Measurements from ENCODE around the gene BCR.

The BCR gene

DNA sequence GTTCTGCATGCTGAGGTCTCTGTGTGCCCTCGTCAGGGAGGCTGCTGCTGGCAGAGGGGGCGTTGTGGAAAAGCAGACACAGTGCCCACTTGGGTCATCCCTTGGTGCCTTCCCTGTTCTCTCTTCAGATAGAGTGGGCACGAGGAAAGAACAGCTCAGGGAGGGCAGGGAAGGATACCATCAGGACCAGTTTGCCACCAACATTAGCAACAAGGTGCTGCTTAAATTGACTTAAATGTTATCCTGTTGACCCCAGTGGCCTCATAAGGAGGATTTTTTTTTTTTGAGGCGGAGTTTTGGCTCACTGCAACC, 91.2 kb downstream of the BCR start:
- Mint-ChIP-seq H3K4me1 (ENCODE audit: low read depth in 2 of 2) (peaks cover 0 to 3% of the 10 kb centered on the region in 2 donors), H3K9me3 (no peaks in the 10 kb centered on the region), H3K27ac (peak overlapping the region in 1 of 2 donors; percentile 76), H3K36me3 (ENCODE audit: insufficient read depth) (peaks cover 32% of the 10 kb centered on the region), H3K27me3 (no peaks in the 10 kb centered on the region), H3K4me3 (no peak overlapping the region)
- DNase-seq (no peak), ATAC-seq (replicated peaks) (no peak)

DNA sequence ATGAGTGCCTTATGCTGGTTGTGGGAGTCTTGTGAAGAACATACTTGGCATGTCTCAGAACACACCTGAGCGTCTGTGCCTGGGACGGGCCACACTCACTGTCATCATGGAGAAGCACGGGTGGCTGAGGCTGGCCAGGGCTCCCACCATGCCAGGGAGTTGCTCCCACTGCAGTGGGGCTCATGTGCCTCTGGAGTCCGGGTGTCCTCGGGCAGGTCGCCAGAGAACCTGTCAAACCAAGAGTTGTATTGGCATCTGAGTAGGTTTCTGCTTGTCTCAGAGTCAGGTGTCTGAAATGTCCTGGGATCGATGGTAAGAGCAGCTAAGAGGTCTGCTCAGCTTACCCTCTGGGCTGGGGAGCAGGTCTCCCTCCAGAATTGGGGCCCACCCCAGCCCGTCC, 92.1 kb downstream of the BCR start:
- Mint-ChIP-seq H3K27me3 (no peaks in the 10 kb centered on the region), H3K27ac (no peak overlapping the region), H3K4me1 (ENCODE audit: low read depth in 2 of 2) (peaks cover 0 to 4% of the 10 kb centered on the region in 2 donors), H3K4me3 (no peak overlapping the region), H3K9me3 (no peaks in the 10 kb centered on the region), H3K36me3 (ENCODE audit: insufficient read depth) (peaks cover 32% of the 10 kb centered on the region)
- ATAC-seq (replicated peaks) (no peak), DNase-seq (no peak)

DNA sequence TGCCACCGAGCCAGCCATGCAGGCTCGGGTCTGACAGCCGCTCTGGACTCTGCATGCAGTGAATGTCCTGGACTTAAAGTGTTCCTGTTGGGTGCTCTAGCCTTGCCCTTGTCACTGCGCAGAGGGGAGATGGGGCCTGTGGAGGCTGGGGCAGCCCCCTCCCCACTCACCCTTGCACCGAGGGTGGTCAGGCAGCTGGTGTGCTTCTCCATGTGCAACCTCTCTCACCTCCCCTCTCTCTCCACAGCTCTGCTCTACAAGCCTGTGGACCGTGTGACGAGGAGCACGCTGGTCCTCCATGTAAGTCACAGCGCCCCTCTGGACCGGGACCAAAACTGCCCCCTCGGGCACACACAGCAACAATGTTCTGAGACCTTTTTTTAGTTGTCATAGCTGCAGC, 92.5 kb downstream of the BCR start:
- DNase-seq: no peak
- Mint-ChIP-seq H3K36me3 (ENCODE audit: insufficient read depth) (peaks cover 32% of the 10 kb centered on the region), H3K9me3 (no peaks in the 10 kb centered on the region), H3K27ac (peak overlapping the region in 1 of 2 donors; percentile 72), H3K4me3 (no peak overlapping the region), H3K27me3 (no peaks in the 10 kb centered on the region), H3K4me1 (ENCODE audit: low read depth in 2 of 2) (peaks cover 0 to 6% of the 10 kb centered on the region in 2 donors)
- no peak for ATAC-seq (replicated peaks)

DNA sequence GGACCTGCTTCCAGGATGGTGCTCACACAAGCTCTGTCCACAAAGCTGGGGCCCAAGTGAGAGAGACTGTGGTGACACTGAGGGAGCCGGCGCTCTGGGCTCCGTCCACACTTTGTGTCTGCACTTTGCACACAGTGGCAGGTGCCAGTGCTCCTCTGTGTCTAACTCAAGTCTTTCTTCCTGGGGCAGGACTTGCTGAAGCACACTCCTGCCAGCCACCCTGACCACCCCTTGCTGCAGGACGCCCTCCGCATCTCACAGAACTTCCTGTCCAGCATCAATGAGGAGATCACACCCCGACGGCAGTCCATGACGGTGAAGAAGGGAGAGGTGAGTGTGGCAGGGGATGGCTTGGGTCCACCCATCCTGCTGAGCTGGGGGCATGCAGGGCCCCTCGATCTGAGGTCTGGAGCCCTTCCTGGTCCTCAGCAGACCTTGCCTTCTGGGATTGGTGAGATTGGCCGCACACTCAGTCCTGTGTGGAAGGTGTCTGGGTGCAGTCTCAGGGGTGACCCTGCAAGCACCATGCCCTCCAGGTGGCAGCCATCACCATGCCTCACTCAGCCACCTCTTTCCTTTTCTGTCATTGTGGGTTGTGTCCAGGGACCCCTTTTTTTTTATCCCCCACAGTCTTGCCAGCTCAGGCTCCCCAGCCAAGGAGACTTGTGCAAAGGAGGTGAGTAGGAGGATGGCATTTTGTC, 93.3 kb downstream of the BCR start:
- peaks cover 32% of the 10 kb centered on the region for H3K36me3 Mint-ChIP-seq (ENCODE audit: insufficient read depth)
- DNase-seq (no peak), ATAC-seq (replicated peaks) (no peak)
- no peak overlapping the region for H3K4me3 Mint-ChIP-seq
- H3K27me3 Mint-ChIP-seq: no peaks in the 10 kb centered on the region
- H3K9me3 Mint-ChIP-seq: no peaks in the 10 kb centered on the region
- peak overlapping the region in 1 of 2 donors; percentile 72 for H3K27ac Mint-ChIP-seq
- peaks cover 6 to 9% of the 10 kb centered on the region in 2 donors for H3K4me1 Mint-ChIP-seq (ENCODE audit: low read depth in 2 of 2)

DNA sequence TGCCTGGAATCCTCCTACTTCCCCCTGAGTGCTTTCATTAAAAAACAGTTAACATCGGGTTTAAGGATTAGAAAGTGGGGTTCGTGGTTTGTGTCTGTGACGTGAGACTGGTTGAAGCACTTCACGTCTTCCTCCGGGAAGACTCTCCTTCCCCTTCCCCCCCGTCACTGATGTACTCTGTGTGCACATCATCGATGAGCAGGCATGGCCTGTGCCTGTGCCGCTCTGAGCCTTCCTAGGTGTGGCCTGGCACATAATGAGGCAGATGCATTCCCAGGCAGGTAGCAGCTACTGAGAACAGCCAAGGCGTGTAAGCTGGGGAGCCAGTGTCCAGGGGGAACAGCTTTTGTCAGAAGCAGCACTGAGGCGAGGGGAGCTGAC, 93.8 kb downstream of the BCR start:
- peaks cover 29% of the 10 kb centered on the region for H3K36me3 Mint-ChIP-seq (ENCODE audit: insufficient read depth)

DNA sequence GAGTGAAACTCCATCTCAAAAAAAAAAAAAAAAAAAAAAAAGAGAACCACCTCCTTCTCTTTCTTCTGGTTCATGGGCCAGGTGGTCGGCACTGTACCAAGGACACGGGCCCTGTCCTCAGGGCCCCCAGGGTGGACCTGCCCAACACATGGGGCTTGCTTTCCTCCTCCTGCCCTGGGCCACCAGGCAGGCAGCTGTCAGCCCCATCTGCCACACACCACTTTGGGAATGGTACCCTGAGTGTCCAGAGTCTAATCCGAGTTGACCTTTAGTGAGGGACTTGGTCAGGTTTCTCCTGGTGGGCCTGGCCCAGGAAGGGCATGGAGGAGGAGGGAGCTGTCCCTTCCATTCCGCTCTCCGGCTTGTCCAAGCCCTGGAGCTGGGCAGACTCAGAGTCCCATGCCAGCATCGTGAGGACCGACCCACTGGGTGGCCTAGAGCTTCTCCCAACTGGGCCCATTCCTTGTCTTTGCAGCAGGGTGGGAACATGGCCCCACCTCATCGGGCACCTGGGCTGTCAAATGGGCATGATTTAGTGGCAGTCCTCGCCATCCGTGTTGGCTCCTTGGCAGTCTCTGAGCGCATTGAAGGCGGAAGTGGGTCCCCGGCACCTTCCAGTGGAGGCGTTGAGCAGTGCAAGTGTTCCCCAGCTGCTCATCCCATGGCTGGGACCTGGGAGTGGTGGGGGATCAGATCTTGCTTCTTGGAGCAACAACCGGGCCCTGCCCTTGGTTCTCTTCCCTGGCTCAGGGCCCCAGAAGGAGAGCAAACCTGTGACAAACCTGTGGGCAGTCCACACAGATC, 94.8 kb downstream of the BCR start:
- ATAC-seq (replicated peaks) (no peak), DNase-seq (no peak)
- Mint-ChIP-seq H3K27me3 (no peaks in the 10 kb centered on the region), H3K36me3 (ENCODE audit: insufficient read depth) (peaks cover 29% of the 10 kb centered on the region), H3K4me1 (ENCODE audit: low read depth in 2 of 2) (peaks cover 18 to 21% of the 10 kb centered on the region in 2 donors), H3K9me3 (no peaks in the 10 kb centered on the region), H3K4me3 (no peak overlapping the region), H3K27ac (peak overlapping the region in 1 of 2 donors; percentile 9)

More for the DNA sequence above, 93.8 kb downstream of the BCR start:
- H3K9me3 Mint-ChIP-seq: no peaks in the 10 kb centered on the region
- peak overlapping the region in 1 of 2 donors; percentile 72 for H3K27ac Mint-ChIP-seq
- H3K4me3 Mint-ChIP-seq: no peak overlapping the region
- no peak for DNase-seq
- peaks cover 11 to 12% of the 10 kb centered on the region in 2 donors for H3K4me1 Mint-ChIP-seq (ENCODE audit: low read depth in 2 of 2)
- no peak for ATAC-seq (replicated peaks)
- H3K27me3 Mint-ChIP-seq: no peaks in the 10 kb centered on the region

DNA sequence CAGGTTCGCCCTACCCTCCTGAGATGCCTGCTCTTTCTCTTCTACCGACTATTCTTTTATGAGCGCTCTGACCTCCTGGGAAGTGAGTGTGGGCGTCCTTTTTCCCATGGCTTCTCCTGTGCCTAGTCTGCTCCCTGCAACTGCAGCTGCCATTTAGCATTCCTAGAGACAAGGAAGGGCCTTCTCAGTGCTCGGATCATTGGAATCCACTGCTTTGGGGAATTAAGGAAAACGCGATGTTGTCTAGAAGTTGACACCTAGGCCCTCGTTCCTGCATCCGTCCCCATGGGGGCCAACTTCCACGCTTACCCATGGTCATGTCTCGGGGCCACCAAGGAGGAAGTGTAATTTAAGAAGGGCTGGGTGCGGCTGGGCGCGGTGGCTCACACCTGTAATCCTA, 95.4 kb downstream of the BCR start:
- ATAC-seq (replicated peaks): no peak
- Mint-ChIP-seq H3K27ac (peak overlapping the region; percentile 9 to 88), H3K36me3 (ENCODE audit: insufficient read depth) (peaks cover 29% of the 10 kb centered on the region), H3K4me3 (no peak overlapping the region), H3K4me1 (ENCODE audit: low read depth in 2 of 2) (peaks cover 24 to 28% of the 10 kb centered on the region in 2 donors), H3K9me3 (no peaks in the 10 kb centered on the region), H3K27me3 (no peaks in the 10 kb centered on the region)
- no peak for DNase-seq

DNA sequence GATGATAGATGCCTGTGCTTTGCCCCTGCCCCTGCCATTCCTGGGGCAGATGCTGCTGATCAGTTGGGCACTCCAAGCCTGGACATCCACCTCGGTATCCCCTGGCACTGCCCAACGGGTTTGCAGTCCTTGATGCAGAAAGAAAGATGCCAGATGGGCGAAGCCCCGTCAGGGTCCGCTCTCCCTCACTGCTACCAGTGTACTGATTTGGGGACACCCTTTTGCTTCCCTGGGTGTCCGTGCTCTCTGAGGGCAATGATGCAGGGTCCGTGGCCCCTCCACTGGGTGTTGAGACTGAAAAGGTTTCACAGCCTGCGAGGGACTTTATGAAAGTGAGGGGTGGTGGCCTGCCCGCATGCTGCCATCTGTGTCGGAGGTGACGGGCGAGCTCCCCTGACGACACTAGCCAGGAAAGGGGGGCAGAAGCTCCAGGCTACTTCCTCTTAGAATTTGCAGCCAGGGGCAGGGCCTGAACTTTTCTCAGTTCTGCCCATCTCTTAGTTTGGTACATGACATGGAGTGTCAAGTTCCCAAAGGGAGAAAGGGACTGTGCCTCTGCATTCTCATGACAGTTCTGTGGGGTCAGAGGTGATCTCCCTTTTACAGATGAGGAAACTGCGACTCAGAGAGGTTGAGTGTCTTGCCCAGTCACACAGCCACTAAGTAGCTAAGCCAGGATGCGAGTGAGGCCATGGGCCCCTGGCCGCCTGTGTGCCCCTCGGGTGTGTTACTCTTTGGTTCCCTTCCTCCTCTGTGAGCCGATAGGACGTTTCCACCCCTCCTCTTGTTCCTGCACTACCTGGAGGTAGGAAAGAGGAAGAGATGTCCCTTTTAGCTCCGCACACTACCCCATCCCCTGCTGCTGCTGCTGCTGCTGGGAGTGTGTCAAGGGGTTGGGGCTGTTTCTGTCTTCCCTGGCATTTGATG, 96.6 kb downstream of the BCR start:
- no peaks in the 10 kb centered on the region for H3K9me3 Mint-ChIP-seq
- H3K27ac Mint-ChIP-seq: peak overlapping the region; percentile 88 to 91
- H3K4me3 Mint-ChIP-seq: no peak overlapping the region
- H3K27me3 Mint-ChIP-seq: no peaks in the 10 kb centered on the region
- no peak for DNase-seq
- no peak for ATAC-seq (replicated peaks)
- peaks cover 23% of the 10 kb centered on the region for H3K36me3 Mint-ChIP-seq (ENCODE audit: insufficient read depth)
- H3K4me1 Mint-ChIP-seq (ENCODE audit: low read depth in 2 of 2): peaks cover 30 to 31% of the 10 kb centered on the region in 2 donors

DNA sequence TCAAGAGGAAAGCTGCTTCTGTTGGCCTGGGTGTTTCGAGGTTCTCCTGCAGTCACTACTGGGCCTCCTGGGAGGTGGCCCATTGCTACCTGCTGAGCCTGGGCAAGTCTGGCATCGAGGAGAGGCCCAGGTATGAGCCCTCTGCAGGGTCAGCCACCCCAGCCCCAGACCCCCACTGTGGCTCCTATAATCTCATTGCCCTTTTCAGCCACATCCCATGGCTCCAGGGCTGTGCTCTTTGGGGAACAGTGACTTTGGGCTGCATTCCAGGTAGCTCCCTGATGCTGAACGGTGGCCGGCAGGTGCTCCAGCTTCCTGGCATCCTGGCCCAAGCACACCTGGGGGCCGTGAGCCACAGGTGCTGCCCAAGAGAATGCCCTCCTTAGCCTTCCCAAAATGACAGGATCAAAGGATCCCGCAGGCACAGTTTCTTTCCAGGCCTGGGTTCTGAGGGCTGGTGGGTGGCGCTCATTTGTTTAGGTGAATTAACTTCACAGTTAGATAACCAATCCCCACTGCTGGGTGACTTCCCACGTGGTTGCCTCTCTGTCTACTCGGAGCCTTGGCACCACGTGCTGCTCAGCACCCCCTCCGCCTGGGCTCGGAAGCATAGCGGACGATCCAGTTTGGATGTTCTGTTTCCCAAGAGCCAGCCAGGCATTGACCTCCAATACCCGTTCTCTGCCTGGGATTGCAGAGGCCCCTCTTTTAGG, 97.4 kb downstream of the BCR start:
- Mint-ChIP-seq H3K27ac (peak overlapping the region; percentile 88 to 91), H3K4me3 (no peak overlapping the region), H3K9me3 (no peaks in the 10 kb centered on the region), H3K36me3 (ENCODE audit: insufficient read depth) (peaks cover 19% of the 10 kb centered on the region), H3K4me1 (ENCODE audit: low read depth in 2 of 2) (peaks cover 30 to 34% of the 10 kb centered on the region in 2 donors), H3K27me3 (no peaks in the 10 kb centered on the region)
- DNase-seq (no peak), ATAC-seq (replicated peaks) (no peak)

DNA sequence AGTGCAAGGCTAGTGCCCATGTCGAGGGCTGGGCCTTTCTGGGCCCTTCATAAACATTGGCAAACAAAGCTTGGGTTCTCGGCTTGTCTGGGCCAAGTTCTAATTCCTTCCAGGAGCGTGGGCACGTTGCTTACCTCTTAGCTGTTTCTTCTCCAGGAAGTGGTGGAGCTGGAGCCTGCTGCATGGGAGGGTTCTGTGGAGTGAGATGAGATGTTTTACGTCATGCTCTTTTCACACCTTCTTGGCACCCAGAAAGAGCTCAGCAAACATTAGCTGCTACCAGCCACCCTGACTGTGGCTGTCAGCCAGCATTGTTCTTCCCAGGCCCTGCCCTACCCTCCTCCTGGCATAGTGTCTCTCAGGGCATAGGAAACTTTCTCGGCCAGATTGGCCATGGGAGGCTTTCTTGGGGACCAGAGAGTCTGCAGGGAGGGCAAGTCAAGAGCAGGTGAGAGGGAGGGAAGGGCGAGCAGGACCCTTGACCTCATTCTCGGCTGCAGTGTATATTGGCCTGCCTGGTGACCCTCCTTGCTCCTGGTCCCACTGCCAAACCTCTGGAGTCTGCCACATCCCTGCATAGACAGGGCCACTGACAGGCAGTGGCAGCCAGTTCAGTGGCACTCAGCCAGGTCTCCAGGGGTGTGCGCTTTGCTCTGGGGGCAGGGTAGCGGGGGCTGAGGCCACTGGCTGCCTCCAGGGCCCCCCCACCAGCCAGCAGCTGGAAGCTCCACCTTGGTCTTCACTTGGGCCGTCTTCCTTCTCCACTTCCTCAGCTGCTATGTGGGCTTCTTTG, 98.8 kb downstream of the BCR start:
- peak; percentile 80 for ATAC-seq (replicated peaks)
- Mint-ChIP-seq H3K27me3 (no peaks in the 10 kb centered on the region), H3K36me3 (ENCODE audit: insufficient read depth) (peaks cover 11% of the 10 kb centered on the region), H3K9me3 (no peaks in the 10 kb centered on the region), H3K4me3 (peak overlapping the region; percentile 31 to 49), H3K4me1 (ENCODE audit: low read depth in 2 of 2) (peaks cover 30 to 33% of the 10 kb centered on the region in 2 donors), H3K27ac (peak overlapping the region; percentile 88 to 91)
- peak; percentile 31 to 48 (median 38) for DNase-seq

DNA sequence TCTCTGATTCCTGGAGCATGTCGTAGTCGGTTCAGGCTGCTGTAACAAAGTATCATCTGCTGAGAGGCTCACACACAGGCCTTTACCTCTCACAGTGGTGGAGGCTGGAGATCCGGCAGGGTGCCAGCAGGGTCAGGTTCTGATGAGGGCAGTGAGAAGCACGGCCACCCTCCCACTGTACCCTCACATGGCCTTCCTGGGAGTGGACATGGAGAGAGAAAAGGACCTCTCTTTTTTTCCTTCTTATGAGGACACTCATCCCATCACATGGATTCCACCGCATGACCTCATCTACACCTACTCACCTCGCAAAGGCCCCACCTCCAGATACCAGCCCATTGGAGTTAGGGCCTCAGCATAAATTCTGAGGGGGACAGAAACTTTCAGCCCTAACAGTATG, 99.5 kb downstream of the BCR start:
- Mint-ChIP-seq H3K9me3 (no peaks in the 10 kb centered on the region), H3K36me3 (ENCODE audit: insufficient read depth) (peaks cover 9% of the 10 kb centered on the region), H3K27ac (peak overlapping the region; percentile 88 to 91), H3K27me3 (no peaks in the 10 kb centered on the region), H3K4me1 (ENCODE audit: low read depth in 2 of 2) (peaks cover 30 to 33% of the 10 kb centered on the region in 2 donors), H3K4me3 (peak overlapping the region in 1 of 2 donors; percentile 49)
- DNase-seq (no peak), ATAC-seq (replicated peaks) (no peak)

DNA sequence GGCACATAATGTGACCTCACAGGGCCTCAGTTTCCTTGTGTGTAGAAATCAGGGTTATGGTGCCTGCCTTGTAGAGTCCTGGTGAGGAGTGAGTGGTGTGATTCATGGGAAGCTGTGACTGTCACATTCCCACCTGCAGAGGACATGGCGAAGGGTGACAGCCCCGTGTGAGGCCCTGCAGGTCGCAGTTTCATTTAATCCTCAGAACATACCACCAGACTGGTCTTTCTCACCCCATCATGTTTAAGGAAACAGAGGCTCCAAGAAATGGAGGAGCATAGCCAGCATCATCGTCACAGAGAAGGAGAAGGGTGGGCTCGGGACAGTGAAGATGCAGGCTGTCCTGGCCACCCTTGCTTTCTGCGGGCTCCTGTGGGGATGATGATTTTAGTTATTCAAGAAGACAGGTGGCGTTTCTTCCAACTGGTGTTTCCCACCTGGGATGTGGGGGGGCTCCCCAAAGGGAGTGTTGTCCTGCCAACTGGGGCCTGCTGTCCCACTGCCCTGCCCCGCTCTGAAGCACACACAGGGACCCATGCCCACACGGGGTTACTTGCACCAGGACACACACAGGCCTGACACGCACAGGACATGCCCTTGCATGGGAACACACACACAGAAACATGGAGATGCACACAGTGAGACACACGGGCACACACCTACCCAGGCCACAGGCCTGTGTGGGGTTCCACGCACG, 100.2 kb downstream of the BCR start:
- no peak for DNase-seq
- Mint-ChIP-seq H3K36me3 (ENCODE audit: insufficient read depth) (peaks cover 16% of the 10 kb centered on the region), H3K4me1 (ENCODE audit: low read depth in 2 of 2) (peaks cover 30 to 33% of the 10 kb centered on the region in 2 donors), H3K4me3 (peak overlapping the region; percentile 29 to 38), H3K27me3 (no peaks in the 10 kb centered on the region), H3K27ac (peak overlapping the region; percentile 88 to 91), H3K9me3 (no peaks in the 10 kb centered on the region)
- ATAC-seq (replicated peaks): no peak
